Caki2 (cell line): ENCODE results near the gene SMDT1. TPM values are rescaled to one million over a fixed set of nuclear protein-coding genes. Genes with fewer than 3 reads are reported as not detected.

ENCODE experiments used
- DNase-seq: peaks from one replicate; pipeline ENCODE4 v3.0.0-alpha.2; 2015; ENCODE audit warnings: low read depth
- in situ Hi-C: cut with HindIII; loops from 2 replicates; pipeline ENCODE4 v1.10.0; 2016; ENCODE audit warnings: low sequenced_read_pairs, low pct_unique_long_range_greater_than_20kb, mixed read lengths
- total RNA-seq: library from RNA; depleted of rRNA; stranded (reverse); fragments of >200 nt; shearing (Covaris generic); gene quantifications from 2 replicates; pipeline ENCODE4 v1.2.3, GENCODE V29; 2014; ENCODE audit warnings: low replicate concordance; rRNA removed

SMDT1 gene
- total RNA-seq, 1 experiment from 2014 or later = 19.9 TPM

GRCh38 chr22:42131562-42131961, 52.1 kb downstream of the SMDT1 start:
- no peak for DNase-seq
- in situ Hi-C loops = no loop called here

- in situ Hi-C loops = no loop called here
- no peak for DNase-seq
These were observed 53.0 kb downstream of the SMDT1 start for GRCh38 chr22:42132457-42132856.

Other genes starting within 250 kb of the SMDT1 start
- 21.0 and 21.5 TPM in 2 replicates for gene SREBF2, start 246.6 kb upstream of the SMDT1 start, total RNA-seq
- gene SHISA8, start 164.6 kb upstream of the SMDT1 start, total RNA-seq = 0.78 TPM in 1 of 2 replicates, not detected in the other
- 0.61 TPM in 1 of 2 replicates, not detected in the other for gene TNFRSF13C, start 152.9 kb upstream of the SMDT1 start, total RNA-seq
- gene CENPM, start 132.5 kb upstream of the SMDT1 start, total RNA-seq = 72.2 and 118 TPM in 2 replicates
- gene SEPTIN3, start 110.3 kb upstream of the SMDT1 start, total RNA-seq = 1.7 and 2.8 TPM in 2 replicates
- 3.2 and 35.9 TPM in 2 replicates for gene WBP2NL, start 80.9 kb upstream of the SMDT1 start, total RNA-seq
- 41.4 and 63.2 TPM in 2 replicates for gene NAGA, start 8.9 kb upstream of the SMDT1 start, total RNA-seq
- not detected in 2 replicates for gene PHETA2, start 5.5 kb upstream of the SMDT1 start, total RNA-seq
- gene NDUFA6, start 11.1 kb downstream of the SMDT1 start, total RNA-seq = 109 and 139 TPM in 2 replicates
- gene CYP2D6, start 51.1 kb downstream of the SMDT1 start, total RNA-seq = not detected in 2 replicates
- gene TCF20, start 191.0 kb downstream of the SMDT1 start, total RNA-seq = 16.9 and 21.3 TPM in 2 replicates